Measurements from ENCODE around the gene PLD5. TPM values are rescaled to one million over a fixed set of nuclear protein-coding genes. Genes with fewer than 3 reads are reported as not detected.
"Not testable (repeated sequence)": the region's sequence is repeated elsewhere in the genome, so short reads cannot be mapped to it uniquely, and the experiment has no call there.

Gene PLD5
- total and polyA plus RNA-seq, 5 donors: 0.14 to 0.31 (median 0.17) TPM; not detected in 1

GRCh38 chr1:242225767-242226573 lies 298.5 kb downstream of the PLD5 start:
- intact Hi-C loops (cut with DNase I): no loop called here
- DNase-seq: no peak
- no peak overlapping the region for H3K27ac ChIP-seq (ENCODE audit: low read length)
- no peak overlapping the region for H3K4me3 ChIP-seq (ENCODE audit: low read length)
- H3K4me1 ChIP-seq (ENCODE audit: control insufficient read depth, insufficient read depth, low read length): no peaks in the 10 kb centered on the region
- 88% methylated on average over 9 of the region's 9 CpGs for WGBS
- H3K9me3 ChIP-seq (ENCODE audit: control insufficient read depth, low read length): no peaks in the 10 kb centered on the region
- no peaks in the 10 kb centered on the region for H3K27me3 ChIP-seq (ENCODE audit: control insufficient read depth, insufficient read depth)
- ATAC-seq: no peak

GRCh38 chr1:242224878-242225766 lies 299.4 kb downstream of the PLD5 start:
- H3K27me3 ChIP-seq (ENCODE audit: control insufficient read depth, insufficient read depth); DNase-seq; H3K27ac ChIP-seq (ENCODE audit: low read length); H3K9me3 ChIP-seq (ENCODE audit: control insufficient read depth, low read length); intact Hi-C loops (cut with DNase I); H3K4me3 ChIP-seq (ENCODE audit: low read length); ATAC-seq; H3K4me1 ChIP-seq (ENCODE audit: control insufficient read depth, insufficient read depth, low read length): not testable (repeated sequence)
- WGBS: 81% methylated on average over 16 of the region's 16 CpGs

- DNase-seq (no peak), ATAC-seq (no peak)
- WGBS: 81% methylated on average over 3 of the region's 3 CpGs
- H3K4me3 ChIP-seq (ENCODE audit: low read length): no peak overlapping the region
- H3K27me3 ChIP-seq (ENCODE audit: control insufficient read depth, insufficient read depth): no peaks in the 10 kb centered on the region
- H3K27ac ChIP-seq (ENCODE audit: low read length): no peak overlapping the region
- intact Hi-C loops (cut with DNase I): no loop called here
- no peaks in the 10 kb centered on the region for H3K4me1 ChIP-seq (ENCODE audit: control insufficient read depth, insufficient read depth, low read length)
- H3K9me3 ChIP-seq (ENCODE audit: control insufficient read depth, low read length): no peaks in the 10 kb centered on the region
Observed at GRCh38 chr1:242224461-242224860, 300.0 kb downstream of the PLD5 start.

GRCh38 chr1:242219905-242220304 lies 304.6 kb downstream of the PLD5 start:
- no peaks in the 10 kb centered on the region for H3K4me1 ChIP-seq (ENCODE audit: control insufficient read depth, insufficient read depth, low read length)
- intact Hi-C loops (cut with DNase I): no loop called here
- WGBS: 85% methylated on average over 12 of the region's 12 CpGs

GRCh38 chr1:242219298-242219901 lies 305.1 kb downstream of the PLD5 start:
- WGBS: 89% methylated on average over 2 of the region's 2 CpGs
- peaks cover 2% of the 10 kb centered on the region for H3K9me3 ChIP-seq (ENCODE audit: control insufficient read depth, low read length)
- no peak for DNase-seq

More at GRCh38 chr1:242219905-242220304, 304.6 kb downstream of the PLD5 start:
- Histone ChIP-seq H3K9me3 (ENCODE audit: control insufficient read depth, low read length) (peaks cover 2% of the 10 kb centered on the region), H3K27ac (ENCODE audit: low read length) (no peak overlapping the region), H3K27me3 (ENCODE audit: control insufficient read depth, insufficient read depth) (no peaks in the 10 kb centered on the region), H3K4me3 (ENCODE audit: low read length) (no peak overlapping the region)
- no peak for DNase-seq
- no peak for ATAC-seq

GRCh38 chr1:242216368-242216767 lies 308.1 kb downstream of the PLD5 start:
- no peak for DNase-seq
- ATAC-seq: no peak
- Histone ChIP-seq H3K4me1 (ENCODE audit: control insufficient read depth, insufficient read depth, low read length) (no peaks in the 10 kb centered on the region), H3K27me3 (ENCODE audit: control insufficient read depth, insufficient read depth) (no peaks in the 10 kb centered on the region), H3K4me3 (ENCODE audit: low read length) (no peak overlapping the region), H3K27ac (ENCODE audit: low read length) (no peak overlapping the region), H3K9me3 (ENCODE audit: control insufficient read depth, low read length) (peaks cover 2% of the 10 kb centered on the region)
- WGBS: 82% methylated on average over 4 of the region's 4 CpGs
- intact Hi-C loops (cut with DNase I): no loop called here

More at GRCh38 chr1:242219298-242219901, 305.1 kb downstream of the PLD5 start:
- no peaks in the 10 kb centered on the region for H3K27me3 ChIP-seq (ENCODE audit: control insufficient read depth, insufficient read depth)
- H3K4me1 ChIP-seq (ENCODE audit: control insufficient read depth, insufficient read depth, low read length): no peaks in the 10 kb centered on the region
- ATAC-seq: no peak
- intact Hi-C loops (cut with DNase I): no loop called here
- no peak overlapping the region for H3K27ac ChIP-seq (ENCODE audit: low read length)
- H3K4me3 ChIP-seq (ENCODE audit: low read length): no peak overlapping the region

GRCh38 chr1:242214455-242214854 lies 310.0 kb downstream of the PLD5 start:
- ATAC-seq; H3K4me1 ChIP-seq (ENCODE audit: control insufficient read depth, insufficient read depth, low read length); H3K4me3 ChIP-seq (ENCODE audit: low read length); intact Hi-C loops (cut with DNase I); H3K9me3 ChIP-seq (ENCODE audit: control insufficient read depth, low read length); DNase-seq; H3K27me3 ChIP-seq (ENCODE audit: control insufficient read depth, insufficient read depth); H3K27ac ChIP-seq (ENCODE audit: low read length): not testable (repeated sequence)
- WGBS: 67% methylated on average over 3 of the region's 3 CpGs

GRCh38 chr1:242212961-242213360 lies 311.5 kb downstream of the PLD5 start:
- H3K4me3 ChIP-seq (ENCODE audit: low read length); intact Hi-C loops (cut with DNase I); H3K4me1 ChIP-seq (ENCODE audit: control insufficient read depth, insufficient read depth, low read length); H3K9me3 ChIP-seq (ENCODE audit: control insufficient read depth, low read length); H3K27ac ChIP-seq (ENCODE audit: low read length); ATAC-seq; DNase-seq; H3K27me3 ChIP-seq (ENCODE audit: control insufficient read depth, insufficient read depth): not testable (repeated sequence)
- WGBS: 50% methylated on average over 4 of the region's 4 CpGs

- Histone ChIP-seq H3K4me3 (ENCODE audit: low read length) (no peak overlapping the region), H3K27ac (ENCODE audit: low read length) (no peak overlapping the region), H3K4me1 (ENCODE audit: control insufficient read depth, insufficient read depth, low read length) (no peaks in the 10 kb centered on the region), H3K9me3 (ENCODE audit: control insufficient read depth, low read length) (peaks cover 2% of the 10 kb centered on the region), H3K27me3 (ENCODE audit: control insufficient read depth, insufficient read depth) (no peaks in the 10 kb centered on the region)
- DNase-seq: no peak
- no peak for ATAC-seq
- WGBS: 45% methylated on average over 12 of the region's 12 CpGs
- intact Hi-C loops (cut with DNase I): no loop called here
Observed at GRCh38 chr1:242212401-242212800, 312.1 kb downstream of the PLD5 start.

- H3K27ac ChIP-seq (ENCODE audit: low read length): no peak overlapping the region
- ATAC-seq (no peak), DNase-seq (no peak)
- peaks cover under 1% of the 10 kb centered on the region for H3K9me3 ChIP-seq (ENCODE audit: control insufficient read depth, low read length)
- WGBS: 58% methylated on average over 11 of the region's 11 CpGs
- H3K27me3 ChIP-seq (ENCODE audit: control insufficient read depth, insufficient read depth): no peaks in the 10 kb centered on the region
- no peak overlapping the region for H3K4me3 ChIP-seq (ENCODE audit: low read length)
- intact Hi-C loops (cut with DNase I): no loop called here
- no peaks in the 10 kb centered on the region for H3K4me1 ChIP-seq (ENCODE audit: control insufficient read depth, insufficient read depth, low read length)
Observed at GRCh38 chr1:242211254-242212022, 313.1 kb downstream of the PLD5 start.
